ENCODE results near the gene SMIM33. TPM values are rescaled to one million over a fixed set of nuclear protein-coding genes. Genes with fewer than 3 reads are reported as not detected.

Gene SMIM33
- total RNA-seq, 5 donors from 2014 or later (not counting 1 experiment from before 2014, with no cell fraction given): 0.13 to 1.1 (median 0.47) TPM

DNA sequence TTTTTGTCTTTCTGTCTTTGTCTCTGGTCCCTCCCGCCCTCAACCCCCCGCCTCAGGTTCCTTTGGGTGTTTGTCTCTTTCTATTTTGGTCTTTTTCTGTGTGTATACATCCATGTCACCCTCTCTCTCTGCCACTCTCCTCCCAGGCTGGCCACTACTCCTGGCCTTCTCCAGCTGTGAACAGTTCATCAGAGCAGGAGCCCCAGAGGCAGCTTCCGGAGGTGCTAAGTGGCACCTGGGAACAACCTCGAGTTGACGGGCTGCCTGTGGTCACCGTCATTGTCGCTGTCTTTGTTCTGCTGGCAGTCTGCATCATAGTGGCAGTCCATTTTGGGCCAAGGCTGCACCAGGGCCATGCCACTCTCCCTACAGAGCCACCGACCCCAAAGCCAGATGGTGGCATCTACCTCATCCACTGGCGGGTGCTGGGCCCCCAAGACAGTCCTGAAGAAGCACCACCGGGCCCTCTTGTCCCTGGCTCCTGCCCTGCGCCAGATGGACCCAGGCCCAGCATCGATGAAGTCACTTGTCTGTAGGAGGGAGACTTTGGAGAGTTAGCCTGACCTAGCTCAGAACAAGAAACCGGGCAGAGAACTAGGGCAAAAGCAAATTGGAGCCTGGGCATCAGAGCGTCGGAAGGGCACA, 1.7 kb downstream of the SMIM33 start:
- Mint-ChIP-seq H3K4me3 (peak overlapping the region; percentile 37 to 84 (median 84)), H3K36me3 (peaks cover 10% of the 10 kb centered on the region), H3K4me1 (peaks cover 79 to 85% (median 83%) of the 10 kb centered on the region in 3 donors), H3K9me3 (no peaks in the 10 kb centered on the region), H3K27me3 (no peaks in the 10 kb centered on the region), H3K27ac (peak overlapping the region; percentile 95 to 96)
- CTCF ChIA-PET: no interaction called here
- H3K4me1 ChIP-seq (ENCODE audit: control insufficient read depth in 1 of 2, extremely low read depth in 1 of 2, insufficient read depth in 2 of 2, low read length in 2 of 2): peaks cover 36 to 92% of the 10 kb centered on the region in 2 experiments
- no peaks in the 10 kb centered on the region for H3K9me3 ChIP-seq
- 59% methylated on average over 8 of the region's 15 CpGs for WGBS (ENCODE audit: insufficient coverage)
- H3K36me3 ChIP-seq (ENCODE audit: control insufficient read depth in 2 of 2, extremely low read depth in 1 of 2, insufficient read depth in 1 of 2, low read length in 1 of 2): peaks cover 8 to 25% of the 10 kb centered on the region in 2 donors
- no peak overlapping the region for H3K4me3 ChIP-seq (ENCODE audit: control insufficient read depth in 1 of 2, extremely low read depth in 1 of 2, low read length in 1 of 2)
- POLR2A ChIA-PET: interaction anchor here in 1 of 2 donors (0.6 kb wide), 1 partner anchor 168 kb away, joined by 3 read pairs; no protein-coding TSS in a partner anchor
- H3K27ac ChIP-seq (ENCODE audit: low read length): peak overlapping the region; percentile 78
- peak in 2 of 35 experiments; percentile 24 to 40 for DNase-seq
- no peaks in the 10 kb centered on the region for H3K27me3 ChIP-seq (replicated peaks in 1 of 2; ENCODE audit: control insufficient read depth in 2 of 2, extremely low read depth in 1 of 2, insufficient read depth in 2 of 2, low read length in 1 of 2)
- ATAC-seq (replicated peaks in 1 of 4): peak in 1 of 4 experiments; percentile 28

DNA sequence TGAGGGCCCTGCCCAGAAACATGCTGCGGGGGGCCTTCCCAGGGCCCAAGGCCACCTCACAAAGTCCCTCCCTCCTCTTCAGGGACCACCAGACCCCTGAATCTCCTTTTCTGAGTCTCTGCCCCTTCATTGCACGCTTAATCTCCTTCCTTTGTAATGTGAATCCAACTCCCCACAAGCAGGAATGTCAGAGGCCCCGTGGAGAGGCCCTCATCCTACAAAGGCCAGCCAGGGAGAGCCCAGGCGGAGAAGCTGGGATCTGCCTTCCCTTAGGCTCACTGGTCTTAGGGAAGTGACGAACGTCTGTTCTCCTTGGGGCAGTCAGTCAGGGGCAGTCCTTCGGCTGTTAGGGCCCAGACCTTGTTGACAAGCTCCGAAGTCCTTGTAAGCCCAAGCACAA, 2.3 kb downstream of the SMIM33 start:
- Histone ChIP-seq H3K9me3 (no peaks in the 10 kb centered on the region), H3K27ac (ENCODE audit: low read length) (peak overlapping the region; percentile 35), H3K27me3 (replicated peaks in 1 of 2; ENCODE audit: control insufficient read depth in 2 of 2, extremely low read depth in 1 of 2, insufficient read depth in 2 of 2, low read length in 1 of 2) (no peaks in the 10 kb centered on the region), H3K4me3 (ENCODE audit: control insufficient read depth in 1 of 2, extremely low read depth in 1 of 2, low read length in 1 of 2) (no peak overlapping the region), H3K36me3 (ENCODE audit: control insufficient read depth in 2 of 2, extremely low read depth in 1 of 2, insufficient read depth in 1 of 2, low read length in 1 of 2) (peaks cover 10 to 31% of the 10 kb centered on the region in 2 donors), H3K4me1 (ENCODE audit: control insufficient read depth in 1 of 2, extremely low read depth in 1 of 2, insufficient read depth in 2 of 2, low read length in 2 of 2) (peaks cover 36 to 97% of the 10 kb centered on the region in 2 experiments)
- H3K4me3 Mint-ChIP-seq: peak overlapping the region in 1 of 3 donors; percentile 84
- DNase-seq (no peak), ATAC-seq (replicated peaks in 1 of 4) (no peak)
- H3K36me3 Mint-ChIP-seq: peaks cover 10% of the 10 kb centered on the region
- WGBS (ENCODE audit: insufficient coverage): 97% methylated on average over 5 of the region's 8 CpGs
- peaks cover 84 to 90% (median 85%) of the 10 kb centered on the region in 3 donors for H3K4me1 Mint-ChIP-seq
- peak overlapping the region; percentile 88 to 96 for H3K27ac Mint-ChIP-seq
- ChIA-PET POLR2A (interaction anchor here in 1 of 2 donors (0.6 kb wide), 1 partner anchor 167 kb away, joined by 3 read pairs; no protein-coding TSS in a partner anchor), CTCF (no interaction called here)
- no peaks in the 10 kb centered on the region for H3K27me3 Mint-ChIP-seq
- no peaks in the 10 kb centered on the region for H3K9me3 Mint-ChIP-seq

DNA sequence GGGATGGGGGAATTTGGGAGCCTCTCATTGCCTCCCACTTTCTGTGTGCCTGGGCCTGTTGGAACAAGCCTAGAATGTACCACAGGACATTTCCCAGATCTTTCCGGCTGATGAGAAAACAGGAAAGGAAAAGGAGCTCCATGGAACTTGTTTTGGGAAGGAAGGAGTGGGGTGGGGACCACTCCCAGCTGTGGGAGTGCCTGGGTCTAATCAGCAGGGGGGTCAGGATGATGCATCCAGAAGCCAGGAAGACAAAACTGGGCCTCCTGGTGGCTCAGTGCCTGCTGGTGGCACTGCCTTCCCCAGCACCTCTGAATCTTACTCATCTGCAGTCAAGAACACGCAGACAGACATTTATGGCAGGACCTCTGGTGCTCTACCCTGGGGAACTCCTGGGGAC, 2.8 kb downstream of the SMIM33 start:
- Mint-ChIP-seq H3K9me3 (no peaks in the 10 kb centered on the region), H3K4me3 (peak overlapping the region in 1 of 3 donors; percentile 84), H3K36me3 (peaks cover 12% of the 10 kb centered on the region), H3K27me3 (no peaks in the 10 kb centered on the region), H3K27ac (peak overlapping the region; percentile 88 to 96), H3K4me1 (peaks cover 84 to 91% (median 86%) of the 10 kb centered on the region in 3 donors)
- Histone ChIP-seq H3K36me3 (ENCODE audit: control insufficient read depth in 2 of 2, extremely low read depth in 1 of 2, insufficient read depth in 1 of 2, low read length in 1 of 2) (peaks cover 10 to 36% of the 10 kb centered on the region in 2 donors), H3K9me3 (no peaks in the 10 kb centered on the region), H3K4me3 (ENCODE audit: control insufficient read depth in 1 of 2, extremely low read depth in 1 of 2, low read length in 1 of 2) (no peak overlapping the region), H3K4me1 (ENCODE audit: control insufficient read depth in 1 of 2, extremely low read depth in 1 of 2, insufficient read depth in 2 of 2, low read length in 2 of 2) (peaks cover 35 to 98% of the 10 kb centered on the region in 2 experiments), H3K27me3 (replicated peaks in 1 of 2; ENCODE audit: control insufficient read depth in 2 of 2, extremely low read depth in 1 of 2, insufficient read depth in 2 of 2, low read length in 1 of 2) (no peaks in the 10 kb centered on the region), H3K27ac (ENCODE audit: low read length) (peak overlapping the region; percentile 35)
- 100% methylated on average over 1 of the region's 2 CpGs for WGBS (ENCODE audit: insufficient coverage)
- POLR2A ChIA-PET: interaction anchor here in 1 of 2 donors (0.6 kb wide), 1 partner anchor 189 kb away, joined by 3 read pairs; no protein-coding TSS in a partner anchor
- DNase-seq (no peak), ATAC-seq (replicated peaks in 1 of 4) (no peak)
- CTCF ChIA-PET: no interaction called here

DNA sequence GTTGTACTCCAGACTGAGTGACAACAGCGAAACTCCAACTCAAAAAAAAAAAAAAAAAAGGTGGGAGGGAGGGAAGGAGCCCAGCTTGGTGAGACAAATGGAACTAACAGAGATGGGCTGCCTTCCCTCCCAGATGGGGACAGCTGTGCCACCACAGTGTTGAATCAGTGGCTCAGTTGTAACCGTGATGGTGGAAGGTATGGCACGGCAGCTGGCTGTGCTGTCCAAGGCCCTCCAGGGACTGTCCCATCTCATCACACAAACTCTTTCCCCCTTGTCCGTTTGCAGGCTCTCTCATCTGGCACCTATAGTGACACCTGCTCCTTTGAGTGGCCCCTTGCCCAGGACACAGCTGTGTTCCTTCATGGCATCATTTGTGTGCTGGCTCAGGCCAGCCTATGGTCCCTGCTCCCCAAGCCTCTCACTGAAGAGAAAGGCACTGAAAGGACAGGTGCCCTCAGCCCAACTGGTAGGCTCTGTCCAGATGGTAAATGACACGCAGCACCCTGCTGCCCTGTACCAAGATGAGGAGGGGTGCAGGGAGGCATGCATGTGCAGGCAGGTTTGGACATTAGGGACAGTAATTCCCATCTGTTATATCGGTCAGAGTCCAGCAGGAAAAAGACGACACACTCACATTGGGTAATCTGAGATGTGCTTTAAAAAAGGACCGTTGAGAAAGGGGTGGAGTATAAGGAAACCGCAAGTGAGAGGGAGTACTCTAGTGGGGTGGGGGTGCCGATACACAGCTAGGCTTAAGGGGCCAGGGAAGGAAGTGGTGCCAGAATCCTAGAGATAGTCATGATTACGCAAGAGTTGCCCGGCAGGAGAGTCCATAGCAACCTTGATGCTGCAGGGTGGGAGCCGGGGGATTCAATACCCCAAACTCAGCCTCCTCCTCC, 4.3 kb downstream of the SMIM33 start:
- Mint-ChIP-seq H3K4me1 (peaks cover 78 to 86% (median 79%) of the 10 kb centered on the region in 3 donors), H3K36me3 (peaks cover 19% of the 10 kb centered on the region), H3K4me3 (peak overlapping the region; percentile 41 to 65 (median 55)), H3K27ac (peak overlapping the region; percentile 93 to 95), H3K9me3 (no peaks in the 10 kb centered on the region), H3K27me3 (no peaks in the 10 kb centered on the region)
- CTCF ChIA-PET: no interaction called here
- WGBS (ENCODE audit: insufficient coverage): 15% methylated on average over 4 of the region's 13 CpGs
- Histone ChIP-seq H3K27me3 (replicated peaks in 1 of 2; ENCODE audit: control insufficient read depth in 2 of 2, extremely low read depth in 1 of 2, insufficient read depth in 2 of 2, low read length in 1 of 2) (no peaks in the 10 kb centered on the region), H3K36me3 (ENCODE audit: control insufficient read depth in 2 of 2, extremely low read depth in 1 of 2, insufficient read depth in 1 of 2, low read length in 1 of 2) (peaks cover 10 to 50% of the 10 kb centered on the region in 2 donors), H3K4me1 (ENCODE audit: control insufficient read depth in 1 of 2, extremely low read depth in 1 of 2, insufficient read depth in 2 of 2, low read length in 2 of 2) (peaks cover 22 to 97% of the 10 kb centered on the region in 2 experiments), H3K27ac (ENCODE audit: low read length) (peak overlapping the region; percentile 61), H3K4me3 (ENCODE audit: control insufficient read depth in 1 of 2, extremely low read depth in 1 of 2, low read length in 1 of 2) (no peak overlapping the region), H3K9me3 (no peaks in the 10 kb centered on the region)
- peak in 9 of 35 experiments; percentile 13 to 48 (median 32) for DNase-seq
- peak; percentile 58 to 68 (median 59) for ATAC-seq (replicated peaks in 1 of 4)
- POLR2A ChIA-PET: no interaction called here

DNA sequence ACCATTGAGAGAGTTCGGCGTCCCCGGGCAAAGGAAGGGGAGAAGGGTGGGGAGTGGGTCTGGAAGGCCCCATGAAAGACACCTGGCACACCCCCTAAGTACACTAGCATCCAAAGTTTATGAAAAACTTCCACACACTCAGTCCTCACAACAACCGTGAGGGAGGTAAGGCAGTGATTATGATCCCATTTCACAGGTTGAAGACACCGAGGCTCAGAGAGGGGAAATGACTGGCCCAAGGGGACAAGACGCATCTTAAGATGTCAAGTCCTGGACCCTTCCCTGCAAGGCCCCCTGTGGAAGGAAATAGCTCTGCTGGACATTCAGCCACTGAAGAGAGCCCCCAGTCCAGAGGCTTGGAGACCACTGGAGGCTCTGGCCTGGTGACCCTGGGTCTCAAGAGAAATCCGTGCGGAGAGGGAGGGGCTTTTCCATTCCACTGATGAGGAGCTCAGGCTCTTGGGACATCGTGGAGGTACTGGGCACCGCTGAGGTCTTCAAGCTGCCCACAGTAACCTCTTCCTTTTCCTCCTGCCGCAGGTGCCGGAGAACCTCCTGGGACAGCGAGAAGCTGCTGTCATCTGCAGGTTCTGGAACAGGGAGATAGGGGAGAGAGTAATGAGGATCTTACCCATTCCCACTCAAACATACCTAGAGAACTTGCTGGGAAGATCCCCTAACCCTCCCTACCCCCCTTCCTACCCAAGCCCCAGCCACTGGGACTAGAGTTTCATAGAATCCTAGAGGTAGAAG, 5.2 kb downstream of the SMIM33 start:
- peaks cover 20 to 97% of the 10 kb centered on the region in 2 experiments for H3K4me1 ChIP-seq (ENCODE audit: control insufficient read depth in 1 of 2, extremely low read depth in 1 of 2, insufficient read depth in 2 of 2, low read length in 2 of 2)
- no peaks in the 10 kb centered on the region for H3K27me3 Mint-ChIP-seq
- no peak overlapping the region for H3K4me3 ChIP-seq (ENCODE audit: control insufficient read depth in 1 of 2, extremely low read depth in 1 of 2, low read length in 1 of 2)
- WGBS (ENCODE audit: insufficient coverage): 80% methylated on average over 4 of the region's 13 CpGs
- H3K9me3 Mint-ChIP-seq: no peaks in the 10 kb centered on the region
- no peaks in the 10 kb centered on the region for H3K9me3 ChIP-seq
- DNase-seq (no peak), ATAC-seq (replicated peaks in 1 of 4) (no peak)
- peak overlapping the region; percentile 61 for H3K27ac ChIP-seq (ENCODE audit: low read length)
- H3K36me3 ChIP-seq (ENCODE audit: control insufficient read depth in 2 of 2, extremely low read depth in 1 of 2, insufficient read depth in 1 of 2, low read length in 1 of 2): peaks cover 11 to 59% of the 10 kb centered on the region in 2 donors
- CTCF ChIA-PET: interaction anchor here in 1 of 2 donors (1.0 kb wide), 1 partner anchor 37 kb away, joined by 3 read pairs; no protein-coding TSS in a partner anchor
- H3K36me3 Mint-ChIP-seq: peaks cover 25% of the 10 kb centered on the region
- POLR2A ChIA-PET: interaction anchor here in 1 of 2 donors (1.0 kb wide), 1 partner anchor 39 kb away, joined by 9 read pairs; no protein-coding TSS in a partner anchor
- peak overlapping the region in 1 of 3 donors; percentile 65 for H3K4me3 Mint-ChIP-seq
- H3K4me1 Mint-ChIP-seq: peaks cover 77 to 86% (median 79%) of the 10 kb centered on the region in 3 donors
- H3K27ac Mint-ChIP-seq: peak overlapping the region; percentile 93 to 95
- no peaks in the 10 kb centered on the region for H3K27me3 ChIP-seq (replicated peaks in 1 of 2; ENCODE audit: control insufficient read depth in 2 of 2, extremely low read depth in 1 of 2, insufficient read depth in 2 of 2, low read length in 1 of 2)

All from T-cell (primary cell).